ENCODE data around the gene SP4.

DNA sequence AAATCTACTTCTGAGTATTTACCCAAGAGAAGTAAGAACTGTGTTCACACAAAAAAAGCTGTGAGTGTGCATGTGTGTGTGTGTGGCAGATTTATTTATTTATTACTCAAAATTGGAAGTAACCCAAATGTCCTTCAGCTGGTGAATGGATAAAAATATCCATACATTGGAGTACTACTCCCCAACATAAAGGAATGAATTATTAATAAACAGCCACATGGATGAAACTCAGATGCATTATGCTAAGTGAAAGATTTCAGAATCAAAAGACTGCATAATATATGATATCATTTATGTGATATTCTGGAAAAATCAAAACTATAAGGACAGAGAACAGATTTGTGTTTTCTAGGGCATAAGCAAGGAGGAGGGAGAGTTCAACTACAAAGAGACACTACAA is 67.8 kb downstream of the SP4 start:
- no peak for TF ChIP-seq EZH2phosphoT487 (IDR thresholded peaks at IDR 0.05; ENCODE audit: borderline replicate concordance, low read depth, low read length)
- TF ChIP-seq, protein P1, sequence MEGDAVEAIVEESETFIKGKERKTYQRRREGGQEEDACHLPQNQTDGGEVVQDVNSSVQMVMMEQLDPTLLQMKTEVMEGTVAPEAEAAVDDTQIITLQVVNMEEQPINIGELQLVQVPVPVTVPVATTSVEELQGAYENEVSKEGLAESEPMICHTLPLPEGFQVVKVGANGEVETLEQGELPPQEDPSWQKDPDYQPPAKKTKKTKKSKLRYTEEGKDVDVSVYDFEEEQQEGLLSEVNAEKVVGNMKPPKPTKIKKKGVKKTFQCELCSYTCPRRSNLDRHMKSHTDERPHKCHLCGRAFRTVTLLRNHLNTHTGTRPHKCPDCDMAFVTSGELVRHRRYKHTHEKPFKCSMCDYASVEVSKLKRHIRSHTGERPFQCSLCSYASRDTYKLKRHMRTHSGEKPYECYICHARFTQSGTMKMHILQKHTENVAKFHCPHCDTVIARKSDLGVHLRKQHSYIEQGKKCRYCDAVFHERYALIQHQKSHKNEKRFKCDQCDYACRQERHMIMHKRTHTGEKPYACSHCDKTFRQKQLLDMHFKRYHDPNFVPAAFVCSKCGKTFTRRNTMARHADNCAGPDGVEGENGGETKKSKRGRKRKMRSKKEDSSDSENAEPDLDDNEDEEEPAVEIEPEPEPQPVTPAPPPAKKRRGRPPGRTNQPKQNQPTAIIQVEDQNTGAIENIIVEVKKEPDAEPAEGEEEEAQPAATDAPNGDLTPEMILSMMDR (conservative IDR thresholded peaks at IDR 0.05; ENCODE audit: low read length) = no peak
